GM18517 (cell line): Measurements from ENCODE around the gene POLD1.

Source experiments
- ATAC-seq: cut with Tn5 transposase; IDR thresholded peaks from one replicate; pipeline ENCODE4 v1.9.1; 2021; ENCODE audit warnings: mild to moderate bottlenecking, moderate library complexity; ENCODE audit not compliant: unreplicated experiment

POLD1 gene

DNA sequence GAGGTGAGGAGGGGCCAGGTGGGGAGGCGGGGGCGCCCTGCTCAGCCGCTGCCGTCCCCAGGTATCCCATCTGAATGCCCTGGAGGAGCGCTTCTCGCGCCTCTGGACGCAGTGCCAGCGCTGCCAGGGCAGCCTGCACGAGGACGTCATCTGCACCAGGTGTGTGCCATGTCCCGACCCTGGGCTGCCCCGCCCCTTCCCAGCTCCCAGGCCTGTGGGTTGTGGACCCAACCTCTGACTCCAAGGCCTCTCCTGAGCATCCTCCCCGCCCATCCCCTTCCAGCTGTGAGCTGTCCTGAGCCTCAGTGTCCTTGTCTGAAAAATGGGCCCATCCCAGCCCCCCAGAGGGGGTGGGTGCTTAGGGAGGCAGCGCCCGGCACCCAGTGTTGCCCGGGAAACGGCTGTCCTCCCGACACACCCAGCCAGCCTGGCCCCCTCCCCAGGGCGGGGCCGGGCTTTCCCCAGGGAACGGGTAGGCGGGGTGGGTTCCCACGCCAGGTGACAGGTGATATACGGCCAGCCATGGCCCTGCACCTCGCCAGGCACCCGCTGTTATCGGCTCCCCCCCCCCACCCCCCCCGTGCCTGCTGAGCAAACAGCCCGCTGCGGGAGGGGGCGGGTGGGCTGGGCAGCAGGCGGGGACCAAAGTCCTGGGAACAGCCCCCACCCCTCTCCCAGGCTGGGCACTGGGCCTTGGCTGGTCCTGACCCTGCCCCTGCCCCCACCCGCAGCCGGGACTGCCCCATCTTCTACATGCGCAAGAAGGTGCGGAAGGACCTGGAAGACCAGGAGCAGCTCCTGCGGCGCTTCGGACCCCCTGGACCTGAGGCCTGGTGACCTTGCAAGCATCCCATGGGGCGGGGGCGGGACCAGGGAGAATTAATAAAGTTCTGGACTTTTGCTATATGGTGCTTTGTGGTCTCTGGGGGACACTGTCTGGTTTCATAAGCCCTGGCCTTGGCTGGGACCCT, 33.2 kb downstream of the POLD1 start:
- no peak for ATAC-seq

- no peak for ATAC-seq
Measured at GRCh38 chr19:50418176-50419021, 34.3 kb downstream of the POLD1 start, which contains the start of gene SPIB. TSS of gene SPIB (plus strand) at chr19:50418938. CDS start at chr19:50418963, 25 bp downstream.

DNA sequence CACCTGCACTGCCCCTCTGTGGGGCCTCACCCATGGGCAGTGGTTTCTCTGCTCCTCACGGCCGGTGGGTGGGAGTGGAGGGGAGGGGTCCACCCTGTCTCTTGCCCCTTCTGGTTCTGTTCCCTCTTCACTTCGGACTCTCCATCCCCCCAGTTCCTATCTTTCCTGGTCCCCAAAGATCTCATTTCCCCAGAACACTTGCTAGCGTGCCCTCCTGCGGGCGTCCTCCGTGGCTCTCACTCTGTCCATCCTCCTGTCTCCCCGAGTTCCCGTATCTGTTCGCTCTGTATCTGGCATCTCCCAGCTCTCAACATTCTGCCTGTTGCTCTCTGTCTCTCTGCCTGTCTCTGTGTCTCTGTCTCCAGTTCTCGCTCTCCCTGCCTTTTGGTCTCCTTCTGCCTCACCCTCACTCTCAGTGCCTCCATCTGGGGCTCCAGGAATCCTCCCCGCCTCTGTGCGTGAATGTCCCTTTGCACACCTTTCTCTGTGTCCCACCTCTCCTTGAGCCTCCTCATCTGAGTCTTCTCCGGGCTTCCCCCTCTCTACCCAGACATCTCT, 35.0 kb downstream of the POLD1 start:
- no peak for ATAC-seq

DNA sequence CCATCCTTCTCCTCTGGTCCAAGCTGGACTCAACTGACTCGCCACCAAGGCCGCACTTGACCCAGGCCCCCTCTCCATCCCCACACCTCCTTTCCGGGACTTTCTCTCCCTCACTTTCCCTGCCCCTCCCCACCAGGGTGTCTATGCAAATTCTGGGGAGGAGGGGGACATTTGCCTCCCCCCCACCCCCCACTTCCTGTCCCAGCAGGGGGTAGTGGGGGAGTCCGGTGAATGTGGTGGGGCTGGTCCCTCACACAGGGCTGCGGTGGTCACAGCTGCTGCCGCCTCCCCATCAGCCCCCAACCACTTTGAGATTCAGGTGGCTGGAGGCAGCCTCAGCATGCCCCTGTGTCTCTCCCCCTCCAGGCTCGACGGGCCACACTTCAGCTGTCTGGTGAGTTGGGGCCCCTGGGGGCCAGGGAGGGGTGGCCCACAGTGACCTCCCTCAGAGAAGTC, 35.5 kb downstream of the POLD1 start:
- no peak for ATAC-seq

- ATAC-seq: no peak
Measured at GRCh38 chr19:50420127-50420526, 36.0 kb downstream of the POLD1 start.

DNA sequence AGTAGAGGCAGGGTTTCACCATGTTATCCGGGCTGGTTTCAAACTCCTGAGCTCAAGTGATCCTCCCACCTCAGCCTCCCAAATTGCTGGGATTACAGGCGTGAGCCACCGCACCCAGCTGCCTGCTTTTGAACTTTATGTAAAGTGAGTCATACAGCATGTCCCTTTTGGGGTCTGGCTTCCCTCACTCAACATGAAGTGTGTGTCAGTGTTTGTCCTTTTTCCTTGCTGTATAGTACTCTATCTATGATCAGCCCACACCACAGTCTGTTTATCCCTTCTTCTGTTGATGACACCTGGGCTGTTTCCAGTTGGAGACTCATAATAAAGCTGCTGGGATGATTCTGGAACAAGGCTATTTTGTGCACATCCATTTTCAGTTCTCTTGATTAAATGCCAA, 36.7 kb downstream of the POLD1 start:
- no peak for ATAC-seq

DNA sequence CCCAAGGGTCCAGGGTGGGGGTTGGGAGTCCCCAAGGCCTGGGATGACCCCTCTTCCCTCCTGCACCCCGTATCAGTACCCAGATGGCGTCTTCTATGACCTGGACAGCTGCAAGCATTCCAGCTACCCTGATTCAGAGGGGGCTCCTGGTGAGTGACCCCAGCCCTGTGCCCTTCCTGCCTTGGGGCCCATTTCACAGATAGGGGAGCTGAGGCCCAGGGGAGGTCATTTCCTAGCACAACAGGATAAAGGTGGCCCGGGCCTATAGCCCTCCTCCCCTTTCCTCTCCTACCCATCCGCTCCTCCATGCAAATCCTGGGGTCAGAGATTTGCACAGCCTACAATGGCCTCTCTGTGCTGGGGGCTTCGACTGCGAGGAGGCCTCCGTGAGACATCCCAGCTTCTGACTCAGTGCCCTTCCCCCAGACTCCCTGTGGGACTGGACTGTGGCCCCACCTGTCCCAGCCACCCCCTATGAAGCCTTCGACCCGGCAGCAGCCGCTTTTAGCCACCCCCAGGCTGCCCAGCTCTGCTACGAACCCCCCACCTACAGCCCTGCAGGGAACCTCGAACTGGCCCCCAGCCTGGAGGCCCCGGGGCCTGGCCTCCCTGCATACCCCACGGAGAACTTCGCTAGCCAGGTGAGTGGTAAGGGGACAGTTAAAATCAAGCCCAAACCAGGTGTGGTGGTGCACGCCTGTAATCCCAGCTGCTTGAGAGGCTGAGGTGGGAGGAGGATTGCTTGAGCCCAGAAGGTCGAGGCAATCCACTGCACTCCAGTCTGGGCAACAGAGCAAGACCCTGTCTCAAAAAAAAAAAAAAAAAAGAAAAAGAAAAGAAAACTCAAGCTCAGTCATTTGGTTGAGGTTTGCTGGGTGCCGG, 38.5 kb downstream of the POLD1 start:
- ATAC-seq: no peak

DNA sequence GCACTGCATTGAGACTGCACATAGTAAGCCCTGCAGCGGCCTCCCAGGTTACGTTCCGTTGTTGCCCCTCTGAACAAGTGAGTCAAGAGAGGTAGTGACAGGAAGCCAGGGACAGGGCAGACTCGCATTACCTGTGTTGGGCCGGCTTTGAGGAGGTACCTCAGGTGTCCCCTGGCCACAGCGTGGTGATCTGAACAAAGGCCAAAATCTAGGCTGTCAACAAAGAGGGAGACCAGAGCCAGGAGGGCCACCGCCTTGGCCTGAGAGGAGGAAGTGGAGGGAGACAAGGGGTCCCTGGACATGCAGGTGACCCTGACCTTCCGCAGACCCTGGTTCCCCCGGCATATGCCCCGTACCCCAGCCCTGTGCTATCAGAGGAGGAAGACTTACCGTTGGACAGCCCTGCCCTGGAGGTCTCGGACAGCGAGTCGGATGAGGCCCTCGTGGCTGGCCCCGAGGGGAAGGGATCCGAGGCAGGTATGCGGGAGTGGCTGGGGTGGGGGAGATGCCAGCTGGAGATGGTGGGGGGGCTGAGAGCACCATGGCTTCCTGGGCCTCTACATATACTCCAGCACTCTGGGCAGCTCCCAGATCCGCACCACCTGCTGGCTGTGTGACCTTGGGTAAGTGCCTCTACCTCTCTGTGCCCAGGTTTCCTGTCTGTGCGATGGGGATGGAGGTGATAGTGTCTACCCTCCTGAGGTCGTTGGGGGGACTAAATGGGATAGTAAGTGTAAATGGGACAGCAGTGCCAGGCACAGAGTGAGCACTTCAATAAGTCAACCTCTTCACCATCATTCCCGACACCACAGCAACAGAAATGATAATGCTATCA, 39.3 kb downstream of the POLD1 start:
- ATAC-seq: no peak

DNA sequence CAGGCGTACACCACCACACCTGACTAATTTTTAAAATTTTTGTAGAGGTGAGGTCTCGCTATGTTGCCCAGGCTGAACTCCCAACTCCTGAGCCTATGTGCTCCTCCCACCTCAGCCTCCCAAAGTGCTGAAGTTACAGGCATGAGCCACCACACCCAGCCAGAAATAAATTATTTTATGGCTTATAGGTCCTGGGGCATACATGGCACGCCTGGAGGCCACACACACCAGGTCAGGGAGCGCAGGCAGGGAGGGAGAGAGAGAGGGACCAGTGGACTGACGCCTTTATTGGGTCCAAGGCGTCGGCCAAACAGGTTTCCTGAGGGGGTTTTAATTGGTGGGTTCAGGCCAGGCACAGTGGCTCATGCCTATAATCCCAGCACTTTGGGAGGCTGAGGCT, 41.4 kb downstream of the POLD1 start:
- no peak for ATAC-seq

DNA sequence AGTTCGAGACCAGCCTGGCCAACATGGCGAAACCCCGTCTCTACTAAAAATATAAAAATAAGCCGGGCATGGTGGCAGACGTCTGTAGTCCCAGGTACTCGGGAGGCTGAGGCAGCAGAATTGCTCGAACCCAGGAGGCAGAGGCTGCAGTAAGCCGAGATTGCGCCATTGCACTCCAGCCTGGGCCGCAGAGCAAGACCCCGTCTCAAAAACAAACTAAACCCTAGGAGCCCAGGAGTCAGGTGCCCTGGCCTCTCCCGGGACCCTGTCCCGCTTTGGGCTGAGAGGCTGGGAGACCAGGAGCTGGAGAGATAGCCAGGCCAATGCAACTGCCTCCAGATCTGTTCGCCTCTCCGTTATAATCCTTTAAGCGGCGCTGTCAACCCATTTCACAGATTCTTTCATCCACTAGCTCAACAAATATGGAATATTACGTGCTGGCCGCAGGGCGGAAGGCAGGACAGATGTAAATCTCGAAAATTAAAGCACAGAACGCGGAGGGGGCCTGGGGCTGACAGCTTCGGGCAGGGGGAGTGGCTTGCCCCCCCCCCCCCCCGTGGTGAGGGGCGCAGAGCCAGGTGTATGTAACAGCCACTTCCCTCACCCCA, 43.3 kb downstream of the POLD1 start:
- ATAC-seq: no peak

DNA sequence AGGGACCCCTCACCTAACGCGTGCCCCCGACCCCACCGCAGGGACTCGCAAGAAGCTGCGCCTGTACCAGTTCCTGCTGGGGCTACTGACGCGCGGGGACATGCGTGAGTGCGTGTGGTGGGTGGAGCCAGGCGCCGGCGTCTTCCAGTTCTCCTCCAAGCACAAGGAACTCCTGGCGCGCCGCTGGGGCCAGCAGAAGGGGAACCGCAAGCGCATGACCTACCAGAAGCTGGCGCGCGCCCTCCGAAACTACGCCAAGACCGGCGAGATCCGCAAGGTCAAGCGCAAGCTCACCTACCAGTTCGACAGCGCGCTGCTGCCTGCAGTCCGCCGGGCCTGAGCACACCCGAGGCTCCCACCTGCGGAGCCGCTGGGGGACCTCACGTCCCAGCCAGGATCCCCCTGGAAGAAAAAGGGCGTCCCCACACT, 43.9 kb downstream of the POLD1 start:
- ATAC-seq: no peak

DNA sequence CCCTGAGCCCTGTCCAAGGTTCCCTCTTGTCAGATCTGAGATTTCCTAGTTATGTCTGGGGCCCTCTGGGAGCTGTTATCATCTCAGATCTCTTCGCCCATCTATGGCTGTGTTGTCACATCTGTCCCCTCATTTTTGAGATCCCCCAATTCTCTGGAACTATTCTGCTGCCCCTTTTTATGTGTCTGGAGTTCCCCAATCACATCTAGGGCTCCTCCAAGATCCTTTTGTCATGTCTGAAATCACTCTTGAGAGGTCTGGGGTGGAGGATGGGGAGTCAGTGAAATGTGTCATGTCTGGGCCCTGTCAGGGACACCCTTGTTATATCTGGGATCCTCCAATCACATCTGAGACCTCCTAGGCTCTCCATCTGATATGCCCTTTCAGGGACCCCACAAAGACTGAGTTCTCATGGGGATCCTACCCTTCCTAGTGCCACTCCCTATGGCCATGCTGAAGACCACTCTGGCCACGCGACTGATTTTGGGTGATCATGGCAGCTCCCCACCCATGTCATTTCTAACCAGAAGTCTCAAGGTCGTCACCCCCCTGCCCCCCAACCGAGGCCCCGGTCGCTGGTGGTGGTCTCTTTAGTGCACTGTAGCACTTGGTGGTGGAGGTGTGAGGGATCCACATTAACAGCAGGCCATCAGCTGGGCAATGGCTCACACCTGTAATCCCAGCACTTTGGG, 44.8 kb downstream of the POLD1 start:
- no peak for ATAC-seq

GRCh38 chr19:50430888-50431342, 46.8 kb downstream of the POLD1 start:
- no peak for ATAC-seq

DNA sequence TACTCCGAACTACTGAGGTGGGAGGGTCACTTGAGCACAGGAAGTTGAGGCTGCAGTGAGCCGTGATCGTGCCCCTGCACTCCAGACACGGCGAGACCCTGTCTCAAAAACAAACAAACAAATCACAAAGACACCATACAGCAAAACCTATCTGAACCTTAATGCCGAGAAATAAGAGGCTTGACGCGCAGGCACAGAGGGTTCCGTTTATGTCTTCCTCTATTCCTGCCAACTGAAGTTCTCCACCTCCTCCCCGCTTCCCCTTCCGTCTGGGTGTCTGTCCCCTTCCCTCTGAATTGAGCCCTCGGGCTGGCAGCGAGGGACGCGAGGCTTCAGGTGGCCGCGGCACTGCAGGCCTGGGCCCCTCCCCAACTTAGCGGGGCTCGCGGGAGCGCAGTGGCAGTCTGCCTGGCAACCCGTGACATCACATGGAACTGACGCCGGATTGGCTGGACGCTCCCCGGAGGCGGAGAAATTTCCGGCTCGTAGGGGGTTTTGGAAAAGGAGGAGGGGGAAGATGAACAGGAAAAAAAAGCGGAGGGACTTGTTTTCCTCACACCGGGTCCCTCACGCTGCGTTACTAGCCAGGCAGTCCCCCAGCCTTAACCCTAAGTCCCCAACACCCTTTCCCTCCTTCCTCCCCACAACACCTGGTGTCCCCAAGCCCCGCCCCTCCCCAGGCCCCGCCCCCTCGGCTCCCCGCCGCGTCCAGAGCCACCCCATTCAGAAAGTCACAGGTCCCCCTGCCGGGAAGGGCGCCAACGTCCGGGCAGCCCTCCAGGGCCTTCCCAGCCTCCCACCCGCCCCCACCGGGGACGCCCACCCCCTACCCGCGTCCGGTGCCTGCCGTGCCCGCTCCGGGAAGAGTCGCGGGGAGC, 47.4 kb downstream of the POLD1 start:
- no peak for ATAC-seq

DNA sequence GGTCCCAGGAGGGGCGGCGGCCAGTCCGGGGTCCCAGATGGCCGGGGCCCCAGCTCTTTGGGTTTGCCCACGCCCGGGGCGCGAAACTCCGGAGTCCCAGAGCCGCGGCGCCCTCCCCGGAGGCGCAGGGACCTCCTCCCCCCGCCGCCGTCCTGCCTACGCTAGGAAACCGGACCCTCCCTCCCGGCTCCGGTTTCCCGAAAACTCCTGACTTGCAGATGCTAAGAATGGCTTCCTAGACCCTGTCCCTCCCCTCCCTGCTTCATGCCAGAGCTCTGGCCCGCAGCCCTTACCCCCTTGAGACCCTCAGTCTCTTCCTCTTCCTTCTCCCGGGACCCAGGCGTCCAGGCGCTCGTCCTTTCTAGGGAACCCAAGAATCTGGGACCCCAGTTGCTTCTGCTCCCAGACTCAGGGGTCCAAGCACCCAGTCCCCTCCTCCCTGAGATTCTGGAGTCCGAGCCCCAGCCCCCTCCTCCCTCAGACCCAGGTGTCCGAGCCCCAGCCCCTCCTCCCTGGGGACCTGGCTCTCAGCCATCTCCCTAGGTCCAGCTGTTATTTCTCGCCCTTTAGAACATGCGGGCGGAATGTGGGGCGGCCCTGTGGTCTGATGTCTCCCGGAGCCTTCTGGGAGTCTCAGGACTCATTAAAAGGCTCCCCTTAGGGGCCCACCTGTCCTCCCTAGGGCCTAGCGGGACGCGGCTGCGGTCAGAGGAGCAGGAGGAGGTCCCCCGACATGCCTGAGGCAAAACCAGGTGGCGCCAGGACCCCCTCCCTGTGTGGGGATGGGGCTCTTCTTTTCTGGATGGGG, 48.3 kb downstream of the POLD1 start, which contains the start of gene MYBPC2:
MYBPC2 (plus strand) TSS at position 672 of the 808 bp plus-strand sequence; CDS start at position 734, 62 bp downstream.
- ATAC-seq: no peak
